ENCODE measurements around the gene ALDOC. TPM values are rescaled to one million over a fixed set of nuclear protein-coding genes. Genes with fewer than 3 reads are reported as not detected.

ALDOC gene
- total and polyA plus RNA-seq, 10 of the 15 experiments (the other 5 are each of a cell fraction or from before 2014, with no cell fraction given): 16.0 to 268 (median 78.2) TPM

DNA sequence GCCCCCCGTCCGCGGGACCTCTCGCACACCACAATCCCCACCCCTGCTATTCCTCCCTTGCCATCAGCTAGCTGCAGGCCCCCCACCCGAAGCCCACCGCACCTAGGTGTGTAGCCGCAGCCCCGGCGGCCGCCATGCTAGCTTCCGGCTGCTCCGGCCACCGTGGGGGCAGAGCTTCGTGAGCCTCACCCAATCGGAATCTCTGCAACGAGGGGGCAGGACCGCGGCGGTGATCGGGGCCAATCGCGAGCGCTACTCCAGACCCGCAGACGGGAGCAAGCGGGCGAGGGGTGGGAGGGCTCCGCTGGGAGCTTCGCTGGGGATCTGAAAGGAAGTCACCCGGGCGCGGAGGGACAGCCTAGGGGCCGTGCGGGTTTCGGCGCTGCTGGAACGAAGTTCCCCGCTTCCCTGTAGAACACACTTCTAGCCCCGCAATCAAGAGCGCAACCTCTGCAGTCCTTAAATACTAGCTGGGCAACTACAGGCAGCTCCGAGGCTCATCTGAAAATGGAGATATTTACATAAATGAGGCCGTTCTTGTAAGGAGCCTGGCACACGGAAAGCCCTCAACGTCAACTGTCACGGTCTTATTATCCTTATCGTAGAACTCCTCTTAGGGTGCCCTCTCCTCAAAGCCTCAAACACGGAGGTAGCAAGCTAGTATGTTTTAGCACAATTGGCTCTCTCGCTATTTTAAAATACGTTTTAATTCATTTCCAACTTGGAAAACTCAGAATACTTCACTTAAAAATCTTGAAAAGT, 5.2 kb downstream of the ALDOC start, which contains the start of gene PIGS (continued):
- peak; percentile 25; the same call in 1 of the 2 replicates for TF ChIP-seq MTA2 (IDR thresholded peaks at IDR 0.05; ENCODE audit: low read depth)
- TF ChIP-seq IKZF1 (conservative IDR thresholded peaks at IDR 0.05): peak; percentile 64
- 0 out of 2 replicates have a peak, but pooled peaks have one; percentile 86 for TF ChIP-seq HDGF (IDR thresholded peaks at IDR 0.05)
- peak; percentile 81 for TF ChIP-seq POLR2AphosphoS2 (IDR thresholded peaks at IDR 0.05; ENCODE audit: low read depth, low read length)
- TF ChIP-seq GABPA (IDR thresholded peaks at IDR 0.05; ENCODE audit: low read depth): peak; percentile 80; the same call in 1 of the 2 replicates
- peak; percentile 94 for TF ChIP-seq POLR2A (IDR thresholded peaks at IDR 0.05; ENCODE audit: low read depth, low read length)
- TF ChIP-seq ZNF207 (IDR thresholded peaks at IDR 0.05; ENCODE audit: borderline replicate concordance): 0 out of 2 replicates have a peak, but pooled peaks have one; percentile 5
- peak; percentile 58 for TF ChIP-seq LARP7 (IDR thresholded peaks at IDR 0.05)
- TF ChIP-seq CHD1 (IDR thresholded peaks at IDR 0.05; ENCODE audit: low read depth, low read length): no peak; the same call in 1 of the 2 replicates
- TF ChIP-seq CEBPB (IDR thresholded peaks at IDR 0.05; ENCODE audit: borderline replicate concordance in 1 of 2, low read depth in 2 of 2, low read length in 2 of 2): no peak
- TF ChIP-seq BHLHE40 (IDR thresholded peaks at IDR 0.05; ENCODE audit: borderline replicate concordance in 1 of 2, low read depth in 2 of 2, low read length in 1 of 2): peak; percentile 17 to 31; a peak in 2 of 4 replicates
- peak; percentile 13; the same call in 1 of the 3 replicates for TF ChIP-seq POU2F2 (IDR thresholded peaks at IDR 0.05; ENCODE audit: borderline replicate concordance, low read depth, low read length)
- peak; percentile 96 for TF ChIP-seq YY1 (IDR thresholded peaks at IDR 0.05; ENCODE audit: low read depth, low read length)
- peak; percentile 75 for TF ChIP-seq POLR2AphosphoS5 (IDR thresholded peaks at IDR 0.05; ENCODE audit: low read length)
- peak; percentile 66; the same call in 1 of the 2 replicates for TF ChIP-seq SMAD5 (IDR thresholded peaks at IDR 0.05; ENCODE audit: low read depth)
- peak; percentile 18; the same call in 1 of the 2 replicates for TF ChIP-seq ATF7 (IDR thresholded peaks at IDR 0.05; ENCODE audit: low read depth)
- TF ChIP-seq YBX1 (IDR thresholded peaks at IDR 0.05): no peak
- TF ChIP-seq CBX5 (IDR thresholded peaks at IDR 0.05; ENCODE audit: low read depth): no peak
- TF ChIP-seq HCFC1 (IDR thresholded peaks at IDR 0.05; ENCODE audit: low read length): peak; percentile 32; the same call in 1 of the 2 replicates
